NCI-H2171 treated with DMSO at 0.1 percent for 48 hours (cell line): ENCODE data around the gene MAP2K7.

ENCODE experiments used
- DNase-seq: peaks from one replicate; lab custom pipeline; 2025; lab: John Stamatoyannopoulos, UW

Gene MAP2K7

GRCh38 chr19:7867092-7867844 is 36.4 kb upstream of the MAP2K7 start:
- DNase-seq = no peak

- DNase-seq = no peak
Observed at GRCh38 chr19:7868326-7868670, 35.4 kb upstream of the MAP2K7 start.

GRCh38 chr19:7868671-7869452 is 34.8 kb upstream of the MAP2K7 start:
- DNase-seq = no peak

- no peak for DNase-seq
Observed at GRCh38 chr19:7869453-7869909, 34.2 kb upstream of the MAP2K7 start.

GRCh38 chr19:7869910-7870511 is 33.7 kb upstream of the MAP2K7 start:
- DNase-seq = no peak

- peak; percentile 21 for DNase-seq
Observed at GRCh38 chr19:7870571-7871436, 32.9 kb upstream of the MAP2K7 start.

GRCh38 chr19:7871437-7872305 is 32.0 kb upstream of the MAP2K7 start:
- DNase-seq = peak; percentile 65

GRCh38 chr19:7872306-7873204 is 31.1 kb upstream of the MAP2K7 start:
- no peak for DNase-seq

- DNase-seq = no peak
Observed at GRCh38 chr19:7873304-7874075, 30.2 kb upstream of the MAP2K7 start.

GRCh38 chr19:7874076-7874896 is 29.4 kb upstream of the MAP2K7 start, which contains the start of gene PRR36:
PRR36 (minus strand) TSS chr19:7874390; CDS start chr19:7873689, 701 bp downstream.
- DNase-seq = peak; percentile 92

- DNase-seq = no peak
Observed at GRCh38 chr19:7874897-7875273, 28.8 kb upstream of the MAP2K7 start.

GRCh38 chr19:7877249-7877836 is 26.3 kb upstream of the MAP2K7 start:
- DNase-seq = no peak

- DNase-seq = no peak
Observed at GRCh38 chr19:7879111-7879807, 24.4 kb upstream of the MAP2K7 start.

GRCh38 chr19:7879836-7880235 is 23.8 kb upstream of the MAP2K7 start:
- peak; percentile 75 for DNase-seq

- no peak for DNase-seq
Observed at GRCh38 chr19:7881910-7882309, 21.8 kb upstream of the MAP2K7 start.

GRCh38 chr19:7883105-7883504 is 20.6 kb upstream of the MAP2K7 start:
- no peak for DNase-seq
